Duodenal mucosa (tissue), 2 donors: ENCODE data around the gene APOL2.
"Not testable (repeated sequence)": the region's sequence is repeated elsewhere in the genome, so short reads cannot be mapped to it uniquely, and the experiment has no call there.

ENCODE experiments used
- H3K27ac ChIP-seq: one replicate; pipeline ENCODE4 v1.7.0; 2013; ENCODE audit warnings: low read depth, low read length
- H3K27me3 ChIP-seq, 2 donors: one replicate each; pipeline ENCODE4 v1.7.0; 2013; ENCODE audit warnings: low read length in 2 of 2, control low read depth in 1 of 2; ENCODE audit not compliant: insufficient read depth in 2 of 2, control insufficient read depth in 1 of 2
- H3K36me3 ChIP-seq, 2 donors: one replicate each; pipeline ENCODE4 v1.7.0; 2013; ENCODE audit warnings: low read length in 2 of 2, control low read depth in 1 of 2; ENCODE audit not compliant: insufficient read depth in 2 of 2, control insufficient read depth in 1 of 2
- H3K4me1 ChIP-seq, 2 donors: one replicate each; pipeline ENCODE4 v1.7.0; 2013; ENCODE audit warnings: low read length in 2 of 2, control low read depth in 1 of 2; ENCODE audit not compliant: insufficient read depth in 2 of 2, control insufficient read depth in 1 of 2
- H3K4me3 ChIP-seq, 2 donors: one replicate each; pipeline ENCODE4 v1.7.0; 2013; ENCODE audit warnings: low read length in 2 of 2, low read depth in 1 of 2
- H3K9ac ChIP-seq, 2 donors: one replicate each; pipeline ENCODE4 v1.7.0; 2013; ENCODE audit warnings: low read length in 2 of 2, low read depth in 1 of 2
- H3K9me3 ChIP-seq, 2 donors: one replicate each; pipeline ENCODE4 v1.7.0; 2013; ENCODE audit warnings: low read length in 2 of 2, control low read depth in 1 of 2; ENCODE audit not compliant: control insufficient read depth in 1 of 2

Gene APOL2

DNA sequence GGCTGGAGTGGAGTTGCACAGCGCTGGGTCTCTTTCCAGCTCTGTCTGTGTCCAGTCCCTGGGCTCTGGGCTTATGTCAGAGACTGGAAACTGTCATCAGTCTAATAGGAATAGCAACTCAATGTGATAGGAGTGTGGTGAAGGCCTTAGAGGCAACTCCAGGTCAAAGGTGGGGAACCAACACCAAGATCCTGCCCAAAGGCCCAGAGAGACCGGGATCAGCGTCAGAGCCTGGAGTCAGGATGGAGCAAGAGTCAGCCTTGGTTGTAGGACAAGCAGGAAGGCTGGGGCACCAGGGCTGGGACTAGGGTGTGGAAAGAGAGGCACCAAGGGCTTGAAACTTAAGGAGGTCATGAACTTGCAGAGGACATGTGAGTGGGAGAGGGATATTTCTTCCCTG lies 23.0 kb upstream of the APOL2 start:
- Histone ChIP-seq H3K36me3 (peaks cover 19 to 39% of the 10 kb centered on the region in 2 donors), H3K4me1 (peaks cover 6 to 19% of the 10 kb centered on the region in 2 donors)
- H3K4me3 ChIP-seq, H3K27me3 ChIP-seq, H3K9me3 ChIP-seq, H3K27ac ChIP-seq, H3K9ac ChIP-seq: not testable (repeated sequence)

DNA sequence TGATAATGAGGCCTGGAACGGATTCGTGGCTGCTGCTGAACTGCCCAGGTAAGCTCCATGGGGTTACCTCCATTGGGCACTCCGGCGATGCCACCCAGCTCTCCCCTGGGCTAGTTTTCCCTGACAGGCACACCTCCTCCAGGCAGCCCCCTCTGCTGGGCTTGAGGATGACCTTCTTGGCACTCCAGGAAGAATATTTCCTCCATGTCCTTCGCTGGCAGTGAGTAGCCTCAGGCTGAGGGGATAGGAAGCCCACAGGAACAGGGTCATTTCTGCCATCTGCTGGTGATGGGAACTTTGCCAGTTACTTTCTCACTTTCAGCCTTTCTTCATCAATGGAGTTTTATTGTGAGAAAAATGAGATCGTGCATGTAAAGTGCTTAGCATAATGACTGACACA lies 22.3 kb upstream of the APOL2 start:
- H3K9me3 ChIP-seq, H3K4me3 ChIP-seq, H3K9ac ChIP-seq, H3K27ac ChIP-seq, H3K27me3 ChIP-seq: not testable (repeated sequence)
- peaks cover 19 to 34% of the 10 kb centered on the region in 2 donors for H3K36me3 ChIP-seq
- peaks cover 6 to 19% of the 10 kb centered on the region in 2 donors for H3K4me1 ChIP-seq

DNA sequence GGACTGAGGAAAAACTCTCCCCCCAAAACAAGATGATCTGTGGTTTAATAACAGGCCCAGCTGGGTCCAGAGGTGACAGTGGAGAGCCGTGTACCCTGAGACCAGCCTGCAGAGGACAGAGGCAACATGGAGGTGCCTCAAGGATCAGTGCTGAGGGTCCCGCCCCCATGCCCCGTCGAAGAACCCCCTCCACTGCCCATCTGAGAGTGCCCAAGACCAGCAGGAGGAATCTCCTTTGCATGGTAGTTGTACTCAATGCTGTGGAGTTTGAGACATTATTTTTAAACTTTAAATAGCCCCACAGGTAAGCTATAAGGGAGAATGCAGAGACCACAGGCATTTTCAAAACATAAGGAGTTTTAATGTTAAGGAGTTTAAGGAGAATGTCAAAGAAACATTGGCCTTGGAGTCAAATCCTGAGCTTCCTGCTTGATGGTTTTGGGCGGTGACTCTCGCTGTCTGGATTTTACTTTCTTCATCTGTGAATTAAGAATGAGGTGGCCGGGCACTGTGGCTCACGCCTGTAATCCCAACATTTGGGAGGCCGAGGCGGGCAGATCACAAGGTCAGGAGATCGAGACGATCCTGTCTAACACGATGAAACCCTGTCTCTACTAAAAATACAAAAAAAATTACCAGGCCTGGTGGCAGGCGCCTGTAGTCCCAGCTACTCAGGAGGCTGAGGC lies 20.4 kb upstream of the APOL2 start:
- Histone ChIP-seq H3K9me3 (no peaks in the 10 kb centered on the region), H3K27ac (no peak overlapping the region), H3K9ac (peak overlapping the region in 1 of 2 donors; percentile 6), H3K27me3 (no peaks in the 10 kb centered on the region), H3K4me1 (peaks cover 11 to 25% of the 10 kb centered on the region in 2 donors), H3K4me3 (no peak overlapping the region), H3K36me3 (peaks cover 11 to 24% of the 10 kb centered on the region in 2 donors)

DNA sequence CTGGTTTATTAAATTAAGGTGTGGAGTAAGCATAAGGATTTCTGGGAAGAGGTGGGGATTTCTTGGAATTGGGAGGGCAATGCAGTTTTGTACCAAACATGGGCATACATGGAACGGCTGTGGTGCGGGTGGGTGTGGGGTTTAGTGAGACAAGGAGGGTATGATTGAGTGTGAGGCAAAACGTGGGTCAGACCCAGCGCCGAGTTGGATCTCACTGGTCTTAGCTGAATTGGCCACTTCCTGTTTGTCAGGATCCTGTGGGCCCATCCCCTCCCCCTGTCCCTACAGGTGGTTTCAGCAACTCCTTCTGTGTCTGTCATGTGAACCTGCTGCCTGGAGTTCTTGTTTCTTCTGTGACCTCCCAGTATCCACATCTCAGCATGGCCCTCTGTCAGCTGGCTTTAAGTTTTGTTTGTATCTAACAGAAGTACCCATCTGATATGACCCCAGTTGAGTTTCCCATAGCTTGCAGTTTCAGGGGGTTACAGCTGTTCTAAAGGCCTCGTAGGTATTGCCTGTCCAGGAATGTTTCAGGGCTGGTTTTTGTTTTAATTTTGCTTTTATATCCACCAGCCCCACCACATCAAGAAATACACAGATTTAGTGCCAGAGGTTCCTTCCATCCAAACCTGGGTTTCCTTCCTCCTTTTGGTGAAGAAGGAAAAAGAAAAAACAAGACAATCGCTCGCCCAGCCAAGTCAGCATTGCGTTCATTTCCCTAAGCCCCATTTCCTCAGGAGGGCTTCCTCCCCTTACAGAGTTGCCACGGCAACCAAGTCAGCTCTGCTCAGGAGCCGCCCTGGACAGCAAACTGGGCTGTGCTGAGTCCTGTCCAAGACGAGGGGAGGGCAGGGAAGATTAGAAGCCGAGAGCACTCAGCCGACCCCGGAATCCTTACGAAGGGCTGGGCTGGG lies 19.6 kb upstream of the APOL2 start:
- Histone ChIP-seq H3K4me3 (peak overlapping the region in 1 of 2 donors; percentile 29), H3K36me3 (peaks cover 11 to 24% of the 10 kb centered on the region in 2 donors), H3K9ac (peak overlapping the region in 1 of 2 donors; percentile 6), H3K9me3 (no peaks in the 10 kb centered on the region), H3K27ac (no peak overlapping the region), H3K4me1 (peaks cover 15 to 31% of the 10 kb centered on the region in 2 donors), H3K27me3 (no peaks in the 10 kb centered on the region)

DNA sequence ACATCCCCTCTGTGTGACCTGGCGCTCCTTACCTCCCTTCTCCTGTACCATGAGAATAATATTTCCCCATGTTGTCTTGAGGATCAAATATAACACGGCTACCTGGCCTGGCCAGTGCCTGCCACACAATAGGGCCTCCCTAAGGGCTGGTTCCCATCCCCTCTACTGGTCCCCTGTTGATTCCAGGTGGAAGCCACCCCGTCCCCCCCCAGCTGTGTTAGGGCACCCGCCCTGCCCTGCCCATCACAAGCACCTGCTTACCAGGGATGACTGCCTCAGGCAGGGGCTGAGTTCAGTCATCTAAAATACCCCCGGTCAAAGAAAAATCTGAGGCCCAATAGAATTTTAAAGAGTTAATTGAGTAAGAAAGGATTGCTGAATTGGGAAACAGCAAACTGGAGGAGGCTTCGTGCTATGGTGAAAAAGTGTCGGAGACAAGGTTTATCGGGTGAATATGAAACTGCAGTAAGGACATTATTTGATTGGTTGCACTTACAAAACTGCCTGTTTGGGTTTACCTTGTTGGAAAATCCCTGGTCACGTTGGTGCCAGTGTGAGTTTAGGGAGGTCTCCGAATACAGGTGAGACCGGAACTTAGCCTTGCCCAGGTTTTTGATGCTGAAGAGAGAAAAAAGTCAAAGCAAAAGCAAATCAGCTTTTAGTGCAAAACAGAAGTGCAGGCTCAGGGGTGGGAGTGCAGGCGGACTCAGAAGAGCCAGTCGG lies 18.8 kb upstream of the APOL2 start:
- Histone ChIP-seq H3K27ac (no peak overlapping the region), H3K27me3 (no peaks in the 10 kb centered on the region), H3K4me1 (peaks cover 22 to 38% of the 10 kb centered on the region in 2 donors), H3K4me3 (peak overlapping the region in 1 of 2 donors; percentile 29), H3K9ac (no peak overlapping the region), H3K9me3 (no peaks in the 10 kb centered on the region), H3K36me3 (peaks cover 11 to 24% of the 10 kb centered on the region in 2 donors)

DNA sequence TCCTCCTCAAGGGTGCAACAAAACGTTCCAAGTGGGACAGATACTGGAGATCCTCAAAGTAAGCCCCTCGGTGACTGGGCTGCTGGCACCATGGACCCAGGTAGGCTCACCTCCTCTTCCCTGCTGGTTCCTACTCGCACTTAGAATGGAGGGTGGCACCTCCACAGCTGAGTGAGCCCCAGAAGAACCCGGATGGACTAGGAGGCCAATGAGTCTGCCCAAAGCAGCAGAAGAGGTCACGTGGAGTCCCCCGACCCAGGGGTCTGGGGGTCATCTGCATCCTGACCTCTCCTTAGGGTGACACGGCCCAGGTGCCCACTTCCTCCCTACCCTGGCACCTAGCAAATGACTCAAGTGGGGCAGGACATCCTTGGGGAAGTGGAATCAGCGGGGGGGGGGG lies 18.0 kb upstream of the APOL2 start:
- H3K4me3 ChIP-seq: no peak overlapping the region
- peaks cover 26 to 42% of the 10 kb centered on the region in 2 donors for H3K4me1 ChIP-seq
- H3K9ac ChIP-seq: no peak overlapping the region
- H3K27me3 ChIP-seq: no peaks in the 10 kb centered on the region
- H3K27ac ChIP-seq: no peak overlapping the region
- no peaks in the 10 kb centered on the region for H3K9me3 ChIP-seq
- H3K36me3 ChIP-seq: peaks cover 6 to 19% of the 10 kb centered on the region in 2 donors

DNA sequence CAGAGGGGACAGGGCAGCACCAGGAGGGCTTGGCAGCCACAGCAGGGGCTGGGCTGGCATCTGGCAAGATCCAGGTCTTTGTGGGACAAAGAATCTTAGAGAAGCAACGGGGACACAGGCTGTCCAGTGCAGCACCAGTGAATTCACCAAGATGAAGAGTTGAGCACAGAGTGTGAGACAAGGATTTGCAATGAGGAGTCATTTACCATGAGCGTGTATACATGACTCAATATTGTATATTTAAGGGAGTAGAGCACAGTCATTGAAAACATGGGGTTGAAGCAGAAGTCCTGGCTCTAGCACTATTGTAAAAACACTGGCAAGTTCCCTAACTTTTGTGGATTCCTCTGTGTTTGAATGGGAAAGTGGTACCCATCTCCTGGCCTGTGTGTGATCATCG lies 17.2 kb upstream of the APOL2 start:
- H3K9me3 ChIP-seq: no peaks in the 10 kb centered on the region
- no peak overlapping the region for H3K4me3 ChIP-seq
- H3K27me3 ChIP-seq: no peaks in the 10 kb centered on the region
- no peak overlapping the region for H3K27ac ChIP-seq
- H3K4me1 ChIP-seq: peaks cover 26 to 42% of the 10 kb centered on the region in 2 donors
- peaks cover 0 to 12% of the 10 kb centered on the region in 2 donors for H3K36me3 ChIP-seq
- no peak overlapping the region for H3K9ac ChIP-seq

DNA sequence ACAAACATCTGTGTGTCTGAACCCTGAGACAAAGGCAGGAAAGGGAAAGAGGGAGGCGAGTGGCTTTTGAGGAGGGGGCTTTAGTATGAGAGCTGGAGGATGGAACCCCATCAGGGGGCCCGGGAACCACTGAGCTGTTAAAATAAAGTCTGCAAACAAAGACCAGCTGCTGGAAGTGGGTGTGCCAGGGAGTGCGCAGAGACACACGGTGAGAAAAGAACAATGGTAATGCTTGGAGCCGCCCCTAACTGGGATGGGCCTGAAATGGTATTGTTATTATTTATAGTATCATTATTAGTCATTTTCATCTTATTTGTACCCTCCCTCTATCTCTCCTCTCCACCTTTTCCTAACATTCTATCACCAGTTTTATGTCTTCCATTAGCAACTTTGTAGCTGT lies 16.2 kb upstream of the APOL2 start:
- H3K36me3 ChIP-seq, H3K9me3 ChIP-seq, H3K9ac ChIP-seq, H3K27me3 ChIP-seq, H3K27ac ChIP-seq: not testable (repeated sequence)
- Histone ChIP-seq H3K4me1 (peaks cover 26 to 42% of the 10 kb centered on the region in 2 donors), H3K4me3 (peak overlapping the region in 1 of 2 donors; percentile 15)

DNA sequence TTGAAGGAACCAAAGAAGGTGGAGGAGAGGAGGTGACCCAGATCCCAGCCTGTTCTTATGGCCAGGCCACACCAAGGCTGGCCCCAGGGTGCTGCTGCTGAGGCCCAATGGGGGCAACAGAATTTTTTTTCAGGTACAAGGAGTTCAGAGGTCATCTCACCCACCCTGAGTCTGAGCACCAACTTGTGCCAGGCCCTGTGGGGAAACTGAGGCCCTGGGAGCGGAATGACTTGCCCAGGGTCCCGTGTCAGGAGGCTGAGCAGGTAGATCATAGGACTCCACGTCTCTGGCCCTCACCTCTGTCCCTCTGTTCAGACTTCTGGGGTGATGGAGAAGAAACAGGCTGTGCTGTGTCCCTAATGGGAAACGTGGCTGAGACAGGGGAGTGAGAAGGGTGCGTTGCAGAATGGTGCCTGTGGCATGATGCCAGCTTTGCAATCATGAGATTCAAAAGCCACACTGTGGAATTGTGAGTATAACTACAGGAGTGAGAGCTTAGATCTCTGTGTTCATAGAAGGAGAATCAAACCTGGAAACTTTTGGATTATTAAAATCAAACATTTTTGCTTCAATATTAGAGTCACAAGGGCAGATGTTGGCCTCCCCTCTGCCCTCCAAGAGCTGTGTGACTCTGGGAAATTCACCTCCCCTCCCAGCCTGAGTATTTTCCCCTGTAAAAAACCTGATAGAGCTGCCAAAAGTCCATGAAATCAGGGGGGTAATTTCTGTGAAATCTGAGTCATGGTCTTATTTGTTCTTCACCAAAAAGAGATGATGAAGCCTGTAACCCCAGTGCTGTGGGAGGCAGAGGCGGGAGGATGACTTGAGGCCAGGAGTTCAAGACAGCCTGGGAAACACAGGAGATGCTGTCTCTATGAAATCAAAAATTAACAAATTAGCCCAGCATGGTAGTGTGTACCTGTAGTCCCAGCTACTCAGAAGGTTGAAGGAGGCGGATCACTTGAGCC lies 14.5 kb upstream of the APOL2 start:
- Histone ChIP-seq H3K9ac (peak overlapping the region; percentile 44 to 67), H3K4me1 (peaks cover 24 to 35% of the 10 kb centered on the region in 2 donors), H3K4me3 (peak overlapping the region; percentile 75 to 88), H3K36me3 (peaks cover 0 to 4% of the 10 kb centered on the region in 2 donors), H3K27me3 (no peaks in the 10 kb centered on the region), H3K9me3 (no peaks in the 10 kb centered on the region), H3K27ac (peak overlapping the region; percentile 6)
